Gastrocnemius medialis (tissue), 4 donors: Measurements from ENCODE around the gene NRXN2. TPM values are rescaled to one million over a fixed set of nuclear protein-coding genes. Genes with fewer than 3 reads are reported as not detected.

Source experiments
- ATAC-seq, 2 donors: fragments of 150-250 bp; one replicate each; pipeline ENCODE4 v1.9.1; 2016
- DNase-seq, 2 donors: peaks; one replicate each; pipeline ENCODE4 v3.0.0-alpha.2; 2019
- H3K27ac ChIP-seq, 4 donors: fragments of 200-600 bp; sonication (generic); 1 replicate in 1 of 4; 2 replicates in 3 of 4; pipeline ENCODE4 v1.5.1; 2016 to 2018; ENCODE audit warnings: mild to moderate bottlenecking in 2 of 4, moderate library complexity in 1 of 4
- H3K27me3 ChIP-seq, 3 donors: fragments of 200-600 bp; sonication (generic) in 2 of 3; 1 replicate in 1 of 3; 2 replicates in 2 of 3; pipeline versions ENCODE4 v1.5.1 to v1.6.0; 2016 to 2019; ENCODE audit warnings: mild to moderate bottlenecking in 1 of 3, moderate library complexity in 1 of 3
- H3K36me3 ChIP-seq, 2 donors: fragments of 200-600 bp; sonication (generic) in 1 of 2; one replicate each; pipeline ENCODE4 v1.5.1; 2017 to 2018
- H3K4me1 ChIP-seq, 2 donors: fragments of 200-600 bp; sonication (generic) in 1 of 2; one replicate each; pipeline ENCODE4 v1.5.1; 2016 to 2017; ENCODE audit warnings: mild to moderate bottlenecking in 2 of 2
- H3K4me3 ChIP-seq, 4 donors: fragments of 200-600 bp; sonication (generic) in 3 of 4; 1 replicate in 1 of 4; 2 replicates in 3 of 4; pipeline ENCODE4 v1.5.1; 2016 to 2019; ENCODE audit warnings: mild to moderate bottlenecking in 2 of 4
- H3K9me3 ChIP-seq, 3 donors: fragments of 200-600 bp; sonication (generic) in 2 of 3; 1 replicate in 1 of 3; 2 replicates in 2 of 3; pipeline ENCODE4 v1.5.1; 2016 to 2019
- CTCF ChIP-seq, 5 experiments: fragments of 450-650 bp in 3 of 5; fragments of 200-600 bp in 2 of 5; sonication (generic) in 2 of 5; IDR thresholded peaks in 4 of 5; conservative IDR thresholded peaks in 1 of 5; 1 replicate in 4 of 5; 2 replicates in 1 of 5; pipeline ENCODE4 v1.5.1; 2016 to 2019; ENCODE audit warnings: antibody characterized with exemption in 5 of 5, mild to moderate bottlenecking in 3 of 5, moderate library complexity in 3 of 5
- POLR2A ChIP-seq, 2 donors: fragments of 450-650 bp; IDR thresholded peaks; one replicate each; pipeline ENCODE4 v1.6.1; 2017; ENCODE audit warnings: antibody characterized with exemption in 2 of 2, mild to moderate bottlenecking in 2 of 2, moderate library complexity in 2 of 2
- in situ Hi-C, 4 donors: fragments of 200-750 bp; cut with MboI; loops; one replicate each; pipeline versions ENCODE4 v1.15.0 to v1.8.0; 2017; ENCODE audit warnings: low sequenced_read_pairs in 4 of 4
- intact Hi-C: fragments of 100-400 bp; cut with DNase I; formaldehyde crosslinking; loops from one replicate; pipeline ENCODE4 v1.15.1; 2023; ENCODE audit warnings: low total_unique reads
- total RNA-seq, 4 donors: library from RNA; depleted of rRNA; stranded (reverse); fragments of >200 nt; gene quantifications; one replicate each; pipeline versions ENCODE4 v1.1.0 to v1.2.3, GENCODE V29; 2016

Gene NRXN2
- total RNA-seq, 4 donors from 2014 or later: 0.15 to 6.2 (median 1.8) TPM

DNA sequence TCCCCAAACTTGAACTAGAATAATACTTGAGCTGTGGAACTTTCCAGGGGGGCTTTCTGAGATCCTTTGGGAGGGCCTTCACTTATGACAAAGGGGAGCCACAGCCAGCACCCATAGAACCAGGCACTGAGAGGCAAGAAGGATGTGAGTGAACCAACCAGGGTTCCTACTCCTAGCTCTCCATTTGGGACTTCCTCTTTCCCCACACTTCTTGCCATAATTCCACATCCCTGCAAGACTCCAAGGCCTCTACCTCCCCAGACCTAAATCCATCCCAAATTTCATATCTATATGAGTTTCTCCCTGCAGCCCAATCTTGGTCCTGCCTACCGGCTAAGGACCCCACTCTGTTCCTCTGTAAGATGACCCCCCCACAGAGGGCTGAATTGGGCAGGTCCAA, 31.5 kb downstream of the NRXN2 start:
- TF ChIP-seq POLR2A (IDR thresholded peaks at IDR 0.05) (no peak), CTCF (IDR thresholded peaks at IDR 0.05 in 4 of 5, conservative IDR thresholded peaks at IDR 0.05 in 1 of 5) (no peak)
- H3K4me3 ChIP-seq: no peak overlapping the region
- intact Hi-C loops (no loop called here), in situ Hi-C loops (no loop called here)
- no peak overlapping the region for H3K27ac ChIP-seq
- no peaks in the 10 kb centered on the region for H3K36me3 ChIP-seq
- H3K4me1 ChIP-seq: peaks cover 22 to 27% of the 10 kb centered on the region in 2 donors
- no peaks in the 10 kb centered on the region for H3K27me3 ChIP-seq
- ATAC-seq (no peak), DNase-seq (no peak)
- no peaks in the 10 kb centered on the region for H3K9me3 ChIP-seq

GRCh38 chr11:64690235-64690634, 32.8 kb downstream of the NRXN2 start:
- TF ChIP-seq POLR2A (IDR thresholded peaks at IDR 0.05) (no peak), CTCF (IDR thresholded peaks at IDR 0.05 in 4 of 5, conservative IDR thresholded peaks at IDR 0.05 in 1 of 5) (no peak)
- ATAC-seq: no peak
- H3K4me1 ChIP-seq: peaks cover 22 to 28% of the 10 kb centered on the region in 2 donors
- intact Hi-C loops: no loop called here
- in situ Hi-C loops: no loop called here
- no peak for DNase-seq
- H3K27me3 ChIP-seq: no peaks in the 10 kb centered on the region
- no peaks in the 10 kb centered on the region for H3K9me3 ChIP-seq
- H3K36me3 ChIP-seq: no peaks in the 10 kb centered on the region
- no peak overlapping the region for H3K4me3 ChIP-seq
- no peak overlapping the region for H3K27ac ChIP-seq

DNA sequence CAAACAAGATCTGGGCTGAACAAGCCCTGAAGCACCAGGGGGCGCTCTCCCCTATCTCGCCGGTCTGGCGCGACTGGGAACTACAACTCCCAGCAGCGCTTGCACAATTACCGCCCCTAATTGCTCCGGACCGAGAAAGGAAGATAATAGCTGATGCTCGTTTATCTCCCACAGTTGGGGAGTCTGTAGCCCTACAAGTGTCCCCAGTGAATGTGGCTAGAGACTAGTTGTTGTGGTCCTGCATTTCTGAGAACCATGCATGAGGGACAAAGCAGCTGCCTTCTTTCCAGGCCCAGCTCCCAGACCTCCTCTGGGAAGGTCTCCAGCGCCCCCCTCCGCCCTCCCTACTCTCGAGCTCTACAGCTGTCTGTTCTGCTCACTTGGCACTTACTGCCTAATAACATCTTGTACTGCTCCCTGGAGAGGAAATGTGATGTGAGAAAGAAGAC, 34.4 kb downstream of the NRXN2 start:
- ATAC-seq: peak; percentile 91 to 95
- H3K36me3 ChIP-seq: no peaks in the 10 kb centered on the region
- peak overlapping the region; percentile 46 to 72 (median 50) for H3K4me3 ChIP-seq
- intact Hi-C loops (loop anchor here (1.0 to 2.0 kb wide), 5 partner anchors 13 to 135 kb away; partner anchors contain the start of gene NRXN2), in situ Hi-C loops (no loop called here)
- no peaks in the 10 kb centered on the region for H3K9me3 ChIP-seq
- TF ChIP-seq CTCF (IDR thresholded peaks at IDR 0.05 in 4 of 5, conservative IDR thresholded peaks at IDR 0.05 in 1 of 5) (peak; percentile 91 to 97 (median 95)), POLR2A (IDR thresholded peaks at IDR 0.05) (no peak)
- H3K27me3 ChIP-seq: no peaks in the 10 kb centered on the region
- peak; percentile 81 to 92 for DNase-seq
- peaks cover 22 to 28% of the 10 kb centered on the region in 2 donors for H3K4me1 ChIP-seq
- H3K27ac ChIP-seq: peak overlapping the region; percentile 80 to 88 (median 81)

- peaks cover 22 to 28% of the 10 kb centered on the region in 2 donors for H3K4me1 ChIP-seq
- TF ChIP-seq POLR2A (IDR thresholded peaks at IDR 0.05) (no peak), CTCF (IDR thresholded peaks at IDR 0.05 in 4 of 5, conservative IDR thresholded peaks at IDR 0.05 in 1 of 5) (no peak)
- intact Hi-C loops (loop anchor here (1.0 to 2.0 kb wide), 5 partner anchors 13 to 135 kb away; partner anchors contain the start of gene NRXN2), in situ Hi-C loops (no loop called here)
- no peaks in the 10 kb centered on the region for H3K36me3 ChIP-seq
- H3K9me3 ChIP-seq: no peaks in the 10 kb centered on the region
- ATAC-seq (peak; percentile 8 to 12), DNase-seq (peak in 1 of 2 donors; percentile 24)
- no peaks in the 10 kb centered on the region for H3K27me3 ChIP-seq
- peak overlapping the region; percentile 80 to 88 (median 81) for H3K27ac ChIP-seq
- H3K4me3 ChIP-seq: peak overlapping the region; percentile 46 to 72 (median 50)
Measured at GRCh38 chr11:64687643-64688533, 35.1 kb downstream of the NRXN2 start.
